GM12878 (cell line): ENCODE measurements around the gene CT55. TPM values are rescaled to one million over a fixed set of nuclear protein-coding genes. Genes with fewer than 3 reads are reported as not detected.

Experiments used
- ATAC-seq: fragments of 200-7000 bp; cut with Tn5 transposase; 3 replicates; pipeline ENCODE4 v1.9.1; 2020; ENCODE audit warnings: mild to moderate bottlenecking, moderate library complexity
- BruUV-seq: library from RNA; stranded (reverse); fragments of 400-500 nt; replicated peaks from 2 replicates; lab custom pipeline; 2021; lab: Mats Ljungman, UMichigan
- CTCF ChIA-PET: fragments of 300-600 bp; sonication (Branson Sonifier 250); formaldehyde crosslinking; extraction: SDS; loops from one replicate; lab custom pipeline; 2021; ENCODE audit warnings: inconsistent platforms; lab: Yijun Ruan, JAX
- POLR2A ChIA-PET: fragments of 350-600 bp; formaldehyde crosslinking; extraction: SDS; loops from one replicate; lab custom pipeline; 2021; ENCODE audit warnings: inconsistent platforms; lab: Charles Lee
- RAD21 ChIA-PET: fragments of 300-600 bp; sonication (Branson Sonifier 250); formaldehyde crosslinking; loops from one replicate; lab custom pipeline; 2023; ENCODE audit warnings: antibody characterized with exemption; ENCODE audit not compliant: unreplicated experiment; lab: Charles Lee
- SMC1A ChIA-PET: fragments of 300-600 bp; sonication (Branson Sonifier 250); formaldehyde crosslinking; loops from one replicate; lab custom pipeline; 2023; ENCODE audit not compliant: unreplicated experiment, uncharacterized antibody; lab: Charles Lee
- DNase-seq: peaks from one replicate; pipeline ENCODE4 v3.0.0-alpha.2; 2011; ENCODE audit warnings: low read depth, low spot score
- FAIRE-seq: peaks from 3 replicates; lab custom pipeline; 2011; peaks lifted over from hg19 to GRCh38; lab: Jason Lieb, UNC
- H2AFZ ChIP-seq: 2 replicates; pipeline ENCODE4 v1.6.0; 2011; ENCODE audit warnings: low read depth, low read length, control low read depth; ENCODE audit not compliant: control insufficient read depth
- H3K27ac ChIP-seq: 2 replicates; pipeline ENCODE4 v1.5.1; 2011; ENCODE audit warnings: control low read depth; ENCODE audit not compliant: control insufficient read depth, insufficient read depth
- H3K27me3 ChIP-seq, 2 experiments: replicated peaks in 1 of 2; 2 replicates each; pipeline versions ENCODE4 v1.6.0 to v1.6.1; 2011; ENCODE audit warnings: low read length in 1 of 2; ENCODE audit not compliant: control insufficient read depth in 2 of 2, insufficient read depth in 2 of 2
- H3K36me3 ChIP-seq, 2 experiments: 2 replicates each; pipeline ENCODE4 v1.5.1; 2011; ENCODE audit warnings: low read length in 1 of 2; ENCODE audit not compliant: control insufficient read depth in 2 of 2, insufficient read depth in 2 of 2
- H3K4me1 ChIP-seq: 2 replicates; pipeline ENCODE4 v1.6.1; 2011; ENCODE audit warnings: mild to moderate bottlenecking, low read length, moderate library complexity, mixed read lengths; ENCODE audit not compliant: control insufficient read depth, insufficient read depth
- H3K4me2 ChIP-seq: 2 replicates; pipeline ENCODE4 v1.6.0; 2011; ENCODE audit warnings: control low read depth; ENCODE audit not compliant: control insufficient read depth, insufficient read depth
- H3K4me3 ChIP-seq: fragments of 200-600 bp; sonication (generic); 2 replicates; pipeline ENCODE4 v1.5.1; 2016
- H3K79me2 ChIP-seq: 2 replicates; pipeline ENCODE4 v1.6.0; 2011; ENCODE audit warnings: low read length; ENCODE audit not compliant: control insufficient read depth, insufficient read depth
- H3K9ac ChIP-seq: 2 replicates; pipeline ENCODE4 v1.8.0; 2011; ENCODE audit warnings: low read length, control low read depth, mixed read lengths; ENCODE audit not compliant: control insufficient read depth, insufficient read depth
- H3K9me3 ChIP-seq: replicated peaks from 3 replicates; pipeline ENCODE4 v1.5.1; 2011; ENCODE audit warnings: mild to moderate bottlenecking, low read length; ENCODE audit not compliant: control insufficient read depth, insufficient read depth
- H4K20me1 ChIP-seq: 2 replicates; pipeline ENCODE4 v1.6.0; 2011; ENCODE audit not compliant: control insufficient read depth, insufficient read depth
- BCL11A ChIP-seq: IDR thresholded peaks from 2 replicates; pipeline ENCODE4 v1.6.1; 2011; ENCODE audit warnings: low read depth, low read length
- CTCF ChIP-seq, 3 experiments: IDR thresholded peaks in 2 of 3; conservative IDR thresholded peaks in 1 of 3; 2 replicates each; pipeline ENCODE4 v1.5.1; 2011; ENCODE audit warnings: low read depth in 3 of 3, low read length in 3 of 3, mild to moderate bottlenecking in 3 of 3, control low read depth in 2 of 3, moderate library complexity in 2 of 3, inconsistent platforms in 1 of 3, mixed read lengths in 1 of 3; ENCODE audit not compliant: control insufficient read depth in 2 of 3, insufficient read depth in 1 of 3; ENCODE audit errors: extremely low read depth in 1 of 3
- EP300 ChIP-seq, 2 experiments: fragments of 150-350 bp in 1 of 2; IDR thresholded peaks; 2 replicates each; pipeline ENCODE4 v1.6.1; 2011 to 2012; ENCODE audit warnings: low read depth in 2 of 2, low read length in 2 of 2, borderline replicate concordance in 1 of 2, improper control_type of control experiment in 1 of 2, inconsistent platforms in 1 of 2; ENCODE audit not compliant: control insufficient read depth in 1 of 2
- ESRRA ChIP-seq: IDR thresholded peaks from 2 replicates; pipeline ENCODE4 v1.6.1; 2012; ENCODE audit warnings: mild to moderate bottlenecking, low read length, improper control_type of control experiment
- FOXK2 ChIP-seq: fragments of 450-650 bp; IDR thresholded peaks from 2 replicates; pipeline ENCODE4 v1.6.1; 2017; ENCODE audit warnings: mild to moderate bottlenecking, moderate library complexity
- HSF1 ChIP-seq: fragments of 150-350 bp; IDR thresholded peaks from 2 replicates; pipeline ENCODE4 v1.6.1; 2014; ENCODE audit warnings: mild to moderate bottlenecking, low read depth, low read length
- IRF4 ChIP-seq: IDR thresholded peaks from 2 replicates; pipeline ENCODE4 v1.6.1; 2011; ENCODE audit warnings: low read depth, low read length
- JUNB ChIP-seq: IDR thresholded peaks from 2 replicates; pipeline ENCODE4 v1.6.1; 2016; ENCODE audit warnings: antibody characterized with exemption, mild to moderate bottlenecking
- MYB ChIP-seq: fragments of 150-350 bp; IDR thresholded peaks from 2 replicates; pipeline ENCODE4 v1.6.1; 2014; ENCODE audit warnings: mild to moderate bottlenecking, low read depth, low read length, borderline replicate concordance
- PKNOX1 ChIP-seq: fragments of 450-650 bp; IDR thresholded peaks from 2 replicates; pipeline ENCODE4 v1.6.1; 2016; ENCODE audit warnings: mild to moderate bottlenecking
- RAD21 ChIP-seq: IDR thresholded peaks from 2 replicates; pipeline ENCODE4 v1.6.1; 2011; ENCODE audit warnings: mild to moderate bottlenecking, low read depth, low read length, moderate library complexity; ENCODE audit not compliant: insufficient read depth
- RELA ChIP-seq: fragments of 450-650 bp; IDR thresholded peaks from 2 replicates; pipeline ENCODE4 v1.8.0; 2014; ENCODE audit warnings: borderline replicate concordance; ENCODE audit not compliant: partially characterized antibody
- SIX5 ChIP-seq: IDR thresholded peaks from 2 replicates; pipeline ENCODE4 v1.6.1; 2011; ENCODE audit warnings: mild to moderate bottlenecking, low read depth, low read length, moderate library complexity; ENCODE audit not compliant: severe bottlenecking
- SMARCA5 ChIP-seq: fragments of 450-650 bp; IDR thresholded peaks from 2 replicates; pipeline ENCODE4 v1.6.1; 2017; ENCODE audit warnings: mild to moderate bottlenecking
- SMC3 ChIP-seq: IDR thresholded peaks from 2 replicates; pipeline ENCODE4 v1.6.1; 2011; ENCODE audit warnings: low read length, improper control_type of control experiment, borderline replicate concordance
- SRF ChIP-seq, 2 experiments: IDR thresholded peaks; 2 replicates each; pipeline ENCODE4 v1.6.1; 2011; ENCODE audit warnings: low read depth in 2 of 2, low read length in 2 of 2, mild to moderate bottlenecking in 1 of 2, moderate library complexity in 1 of 2
- STAT1 ChIP-seq: fragments of 450-650 bp; conservative IDR thresholded peaks from 2 replicates; pipeline ENCODE4 v1.6.1; 2014; ENCODE audit warnings: antibody characterized with exemption, mild to moderate bottlenecking
- STAT3 ChIP-seq: IDR thresholded peaks from 2 replicates; pipeline ENCODE4 v1.6.1; 2011; ENCODE audit warnings: low read depth, low read length, improper control_type of control experiment
- YY1 ChIP-seq: IDR thresholded peaks from 2 replicates; pipeline ENCODE4 v1.6.1; 2011; ENCODE audit warnings: low read depth, mild to moderate bottlenecking, low read length
- WGBS: methylation state at CpG from one replicate; pipeline ENCODE4 v1.1.6; 2016; ENCODE audit warnings: low lambda C conversion rate; ENCODE audit not compliant: insufficient replicate concordance, insufficient coverage; ENCODE audit errors: missing lambda C conversion rate; 5-methylcytosine and 5-hydroxymethylcytosine counted together
- in situ Hi-C: fragments of 300-500 bp; cut with MboI; formaldehyde crosslinking; loops from 9 replicates; pipeline ENCODE4 v1.14.3; 2018; ENCODE audit warnings: mixed read lengths
- intact Hi-C: fragments of 100-400 bp; cut with micrococcal nuclease; formaldehyde crosslinking; loops from one replicate; pipeline ENCODE4 v1.14.2; 2022; ENCODE audit not compliant: unreplicated experiment
- polyA plus RNA-seq, 11 experiments: library from polyadenylated mRNA; depleted of rRNA in 4 of 11; unstranded in 6 of 11; stranded (reverse) in 5 of 11; fragments of >200 nt; fragmentation: Nextera tagmentation in 4 of 11; fragmentation: Illumina TruSeq in 1 of 11; extraction: Ambion mirVana in 4 of 11; extraction: Trizol in 1 of 11; gene quantifications; 1 replicate in 1 of 11; 2 replicates in 10 of 11; pipeline versions ENCODE4 v1.2.1 to v1.2.3, GENCODE V29; 2011 to 2016; ENCODE audit warnings: inconsistent platforms in 2 of 11, missing spikeins in 2 of 11, low read depth in 1 of 11
- total RNA-seq, 4 experiments: library from RNA; depleted of rRNA in 3 of 4; stranded (reverse); fragments of >200 nt in 3 of 4; fragmentation: Illumina TruSeq in 1 of 4; extraction: Trizol in 1 of 4; gene quantifications; 2 replicates each; pipeline versions ENCODE4 v1.2.1 to v1.2.3, GENCODE V29; 2013 to 2021

The CT55 gene
- total and polyA plus RNA-seq, 10 of the 15 experiments (the other 5 are each of a cell fraction or from before 2014, with no cell fraction given), result not detected

- Histone ChIP-seq H2AFZ (no peak overlapping the region), H3K4me1 (no peaks in the 10 kb centered on the region), H3K9ac (no peak overlapping the region), H3K9me3 (no peaks in the 10 kb centered on the region), H3K36me3 (no peaks in the 10 kb centered on the region), H3K27ac (no peak overlapping the region), H3K79me2 (no peaks in the 10 kb centered on the region), H3K4me3 (no peak overlapping the region), H3K4me2 (no peak overlapping the region), H3K27me3 (no peaks in the 10 kb centered on the region), H4K20me1 (no peaks in the 10 kb centered on the region)
- ChIA-PET CTCF (interaction anchor here (0.7 to 1.4 kb wide), 6 partner anchors 75 to 292 kb away, joined by 3 to 5 read pairs (median 4); no protein-coding TSS in a partner anchor), POLR2A (no interaction called here), SMC1A (interaction anchor here (0.8 to 1.1 kb wide), 2 partner anchors 152 to 367 kb away, joined by 3 read pairs; no protein-coding TSS in a partner anchor), RAD21 (interaction anchor here (0.7 to 1.2 kb wide), 5 partner anchors 152 to 297 kb away, joined by 3 to 5 read pairs (median 3); no protein-coding TSS in a partner anchor)
- WGBS, result 28% methylated on average over 8 of the region's 8 CpGs
- in situ Hi-C loops (no loop called here), intact Hi-C loops (loop anchor here (1.0 kb wide), 2 partner anchors 291 to 410 kb away; no protein-coding TSS in a partner anchor)
- FAIRE-seq (no peak), ATAC-seq (peak; percentile 97), DNase-seq (peak; percentile 11)
- BruUV-seq, result no TSS peak
- no peak for TF ChIP-seq HSF1
- peak; percentile 82 for TF ChIP-seq RAD21
- TF ChIP-seq IRF4, result no peak
- TF ChIP-seq CTCF (IDR thresholded peaks at IDR 0.05 in 2 of 3, conservative IDR thresholded peaks at IDR 0.05 in 1 of 3; ENCODE audit: control insufficient read depth in 2 of 3, extremely low read depth in 1 of 3, insufficient read depth in 1 of 3, low read depth in 3 of 3, low read length in 3 of 3), result peak; percentile 58 to 71 (median 70)
- 0 out of 2 replicates have a peak, but pooled peaks have one; percentile 19 for TF ChIP-seq YY1
- TF ChIP-seq STAT1, result no peak
- TF ChIP-seq ESRRA, result no peak
- TF ChIP-seq STAT3, result no peak
- TF ChIP-seq PKNOX1, result no peak
- TF ChIP-seq RELA, result no peak
- no peak for TF ChIP-seq FOXK2
- no peak for TF ChIP-seq MYB
- TF ChIP-seq SRF (IDR thresholded peaks at IDR 0.05; ENCODE audit: low read depth in 2 of 2, low read length in 2 of 2), result 0 out of 4 replicates have a peak, but pooled peaks of 1 of the 2 experiments have one; percentile 40
- no peak for TF ChIP-seq BCL11A
- no peak for TF ChIP-seq SIX5
- no peak for TF ChIP-seq JUNB
- TF ChIP-seq EP300 (IDR thresholded peaks at IDR 0.05; ENCODE audit: borderline replicate concordance in 1 of 2, control insufficient read depth in 1 of 2, low read depth in 2 of 2, low read length in 2 of 2), result no peak
- TF ChIP-seq SMC3, result peak; percentile 67; the same call in 1 of the 2 replicates
- 0 out of 2 replicates have a peak, but pooled peaks have one; percentile 27 for TF ChIP-seq SMARCA5
Measured at GRCh38 chrX:135185795-135186443, 14.7 kb upstream of the CT55 start.
